GM12892 (cell line): Measurements from ENCODE around the gene SEPTIN2.
"Not testable (repeated sequence)": the region's sequence is repeated elsewhere in the genome, so short reads cannot be mapped to it uniquely, and the experiment has no call there.

Source experiments
- DNase-seq: peaks from one replicate; pipeline ENCODE4 v3.0.0; 2011; ENCODE audit not compliant: insufficient read length
- FAIRE-seq: peaks from 2 replicates; lab custom pipeline; 2011; peaks lifted over from hg19 to GRCh38; lab: Jason Lieb, UNC
- POLR2A ChIP-seq: IDR thresholded peaks from 2 replicates; pipeline ENCODE4 v1.6.1; 2011; ENCODE audit warnings: low read depth, low read length, control low read depth
- POLR2AphosphoS5 ChIP-seq: IDR thresholded peaks from 2 replicates; pipeline ENCODE4 v1.6.1; 2011; ENCODE audit warnings: low read depth, low read length, control low read depth
- TAF1 ChIP-seq: IDR thresholded peaks from 2 replicates; pipeline ENCODE4 v1.6.1; 2011; ENCODE audit warnings: low read depth, mild to moderate bottlenecking, control low read depth, low read length, borderline replicate concordance

Gene SEPTIN2

GRCh38 chr2:241359481-241360045 is 43.8 kb downstream of the SEPTIN2 start:
- TF ChIP-seq TAF1 (no peak), POLR2A (no peak), POLR2AphosphoS5 (no peak)
- FAIRE-seq (no peak), DNase-seq (no peak)

- FAIRE-seq, result peak; percentile 79
- no peak for DNase-seq
- no peak for TF ChIP-seq TAF1
- no peak for TF ChIP-seq POLR2AphosphoS5
- TF ChIP-seq POLR2A, result no peak
These were observed 47.7 kb downstream of the SEPTIN2 start for GRCh38 chr2:241363426-241363825.

- TF ChIP-seq TAF1 (no peak), POLR2AphosphoS5 (no peak), POLR2A (no peak)
- FAIRE-seq (no peak), DNase-seq (no peak)
These were observed 49.1 kb downstream of the SEPTIN2 start for GRCh38 chr2:241364781-241365180.

GRCh38 chr2:241366678-241367077 is 51.0 kb downstream of the SEPTIN2 start:
- FAIRE-seq (no peak), DNase-seq (no peak)
- TF ChIP-seq POLR2AphosphoS5, result no peak
- no peak for TF ChIP-seq POLR2A
- TF ChIP-seq TAF1, result no peak

GRCh38 chr2:241368643-241369042 is 52.9 kb downstream of the SEPTIN2 start:
- FAIRE-seq (no peak), DNase-seq (no peak)
- TF ChIP-seq TAF1 (no peak), POLR2A (no peak), POLR2AphosphoS5 (no peak)

GRCh38 chr2:241372361-241372992 is 56.8 kb downstream of the SEPTIN2 start:
- TF ChIP-seq POLR2AphosphoS5 (no peak), POLR2A (no peak), TAF1 (no peak)
- FAIRE-seq (no peak), DNase-seq (no peak)

- TF ChIP-seq POLR2A, result no peak
- no peak for TF ChIP-seq TAF1
- no peak for TF ChIP-seq POLR2AphosphoS5
- DNase-seq, result no peak
- FAIRE-seq, result no peak
These were observed 57.7 kb downstream of the SEPTIN2 start for GRCh38 chr2:241373446-241373845.

GRCh38 chr2:241373906-241374305 is 58.2 kb downstream of the SEPTIN2 start:
- not testable (repeated sequence) for FAIRE-seq, DNase-seq

- DNase-seq (no peak), FAIRE-seq (no peak)
- no peak for TF ChIP-seq TAF1
These were observed 59.6 kb downstream of the SEPTIN2 start for GRCh38 chr2:241375300-241375699.

GRCh38 chr2:241376808-241377207 is 61.1 kb downstream of the SEPTIN2 start:
- DNase-seq (no peak), FAIRE-seq (no peak)
- no peak for TF ChIP-seq TAF1
- no peak for TF ChIP-seq POLR2A
- TF ChIP-seq POLR2AphosphoS5, result no peak

- FAIRE-seq (no peak), DNase-seq (no peak)
- TF ChIP-seq POLR2AphosphoS5 (no peak), POLR2A (no peak), TAF1 (no peak)
These were observed 63.1 kb downstream of the SEPTIN2 start for GRCh38 chr2:241378816-241379215.

- FAIRE-seq (no peak), DNase-seq (no peak)
- TF ChIP-seq TAF1, result no peak
- TF ChIP-seq POLR2AphosphoS5, result no peak
- no peak for TF ChIP-seq POLR2A
These were observed 64.1 kb downstream of the SEPTIN2 start for GRCh38 chr2:241379481-241380480.

GRCh38 chr2:241381872-241382271 is 66.1 kb downstream of the SEPTIN2 start:
- FAIRE-seq (no peak), DNase-seq (no peak)
- TF ChIP-seq TAF1, result no peak
- TF ChIP-seq POLR2A, result no peak
- TF ChIP-seq POLR2AphosphoS5, result no peak

- DNase-seq, FAIRE-seq: not testable (repeated sequence)
These were observed 69.7 kb downstream of the SEPTIN2 start for GRCh38 chr2:241385450-241385849.
